Esophagus muscularis mucosa (tissue), 4 donors: ENCODE measurements around the gene TGM3. TPM values are rescaled to one million over a fixed set of nuclear protein-coding genes. Genes with fewer than 3 reads are reported as not detected.

Experiments used
- DNase-seq: peaks from one replicate; pipeline ENCODE4 v3.0.0-alpha.2; 2017; ENCODE audit errors: extremely low spot score
- H3K27ac ChIP-seq, 4 donors: fragments of 200-600 bp; sonication (generic); replicated peaks in 1 of 4; 1 replicate in 3 of 4; 2 replicates in 1 of 4; pipeline ENCODE4 v1.5.1; 2016 to 2019; ENCODE audit warnings: mild to moderate bottlenecking in 1 of 4
- H3K27me3 ChIP-seq, 4 donors: fragments of 200-600 bp; sonication (generic); one replicate each; pipeline versions ENCODE4 v1.5.1 to v1.6.0; 2016 to 2019
- H3K36me3 ChIP-seq, 4 donors: fragments of 200-600 bp; sonication (generic); one replicate each; pipeline ENCODE4 v1.5.1; 2016 to 2019
- H3K4me1 ChIP-seq, 4 donors: fragments of 200-600 bp; sonication (generic); one replicate each; pipeline ENCODE4 v1.5.1; 2016 to 2019
- H3K4me3 ChIP-seq, 4 donors: fragments of 200-600 bp; sonication (generic); 1 replicate in 2 of 4; 2 replicates in 2 of 4; pipeline ENCODE4 v1.5.1; 2016 to 2019; ENCODE audit warnings: mild to moderate bottlenecking in 4 of 4, moderate library complexity in 1 of 4
- H3K9me3 ChIP-seq, 4 donors: fragments of 200-600 bp; sonication (generic); 1 replicate in 3 of 4; 2 replicates in 1 of 4; pipeline ENCODE4 v1.5.1; 2016 to 2019
- CTCF ChIP-seq, 3 experiments: fragments of 200-600 bp in 2 of 3; fragments of 450-650 bp in 1 of 3; sonication (generic) in 2 of 3; IDR thresholded peaks; one replicate each; pipeline ENCODE4 v1.5.1; 2017 to 2019; ENCODE audit warnings: antibody characterized with exemption in 3 of 3, mild to moderate bottlenecking in 2 of 3, moderate library complexity in 1 of 3
- EP300 ChIP-seq: sonication (generic); formaldehyde crosslinking; IDR thresholded peaks from one replicate; pipeline ENCODE4 v1.6.1; 2017; ENCODE audit warnings: antibody characterized with exemption
- POLR2A ChIP-seq: fragments of 450-650 bp; IDR thresholded peaks from one replicate; pipeline ENCODE4 v1.6.1; 2017; ENCODE audit warnings: antibody characterized with exemption, moderate library complexity, mild to moderate bottlenecking, low read depth
- POLR2AphosphoS5 ChIP-seq, 2 donors: sonication (generic); formaldehyde crosslinking; IDR thresholded peaks; one replicate each; pipeline ENCODE4 v1.6.1; 2017; ENCODE audit warnings: antibody characterized with exemption in 2 of 2
- WGBS: methylation state at CpG from one replicate; pipeline ENCODE4 v1.1.5; 2018; 5-methylcytosine and 5-hydroxymethylcytosine counted together
- intact Hi-C: fragments of 100-400 bp; cut with DNase I; formaldehyde crosslinking; loops from one replicate; pipeline ENCODE4 v1.15.1; 2023
- total RNA-seq, 4 donors: library from RNA; depleted of rRNA; stranded (reverse); fragments of >200 nt; gene quantifications; one replicate each; pipeline versions ENCODE4 v1.1.0 to v1.2.1, GENCODE V29; 2016

The TGM3 gene
- total RNA-seq, 4 donors from 2014 or later: 0.83 TPM; not detected in 3

- no peak for TF ChIP-seq POLR2AphosphoS5 (IDR thresholded peaks at IDR 0.05)
- TF ChIP-seq EP300: no peak
- no peak for TF ChIP-seq CTCF (IDR thresholded peaks at IDR 0.05)
- TF ChIP-seq POLR2A: no peak
- no peak for DNase-seq
- intact Hi-C loops: no loop called here
- Histone ChIP-seq H3K27me3 (no peaks in the 10 kb centered on the region), H3K36me3 (no peaks in the 10 kb centered on the region), H3K9me3 (no peaks in the 10 kb centered on the region), H3K27ac (no peak overlapping the region), H3K4me3 (no peak overlapping the region), H3K4me1 (no peaks in the 10 kb centered on the region)
- 88% methylated on average over 8 of the region's 8 CpGs for WGBS
Observed at GRCh38 chr20:2312876-2313275, 17.1 kb downstream of the TGM3 start.

- DNase-seq: no peak
- no peaks in the 10 kb centered on the region for H3K36me3 ChIP-seq
- H3K27me3 ChIP-seq: no peaks in the 10 kb centered on the region
- no peaks in the 10 kb centered on the region for H3K9me3 ChIP-seq
- H3K27ac ChIP-seq: no peak overlapping the region
- no peak for TF ChIP-seq POLR2A
- 74% methylated on average over 3 of the region's 3 CpGs for WGBS
- intact Hi-C loops: no loop called here
- no peak overlapping the region for H3K4me3 ChIP-seq
- H3K4me1 ChIP-seq: no peaks in the 10 kb centered on the region
Observed at GRCh38 chr20:2313316-2313715, 17.5 kb downstream of the TGM3 start.

- no peak for TF ChIP-seq CTCF (IDR thresholded peaks at IDR 0.05)
- TF ChIP-seq POLR2AphosphoS5 (IDR thresholded peaks at IDR 0.05): peak in 1 of 2 donors; percentile 7
- H3K4me1 ChIP-seq: no peaks in the 10 kb centered on the region
- no peak for DNase-seq
Observed at GRCh38 chr20:2314759-2315439, 19.1 kb downstream of the TGM3 start.

GRCh38 chr20:2315440-2315778, 19.6 kb downstream of the TGM3 start:
- Histone ChIP-seq H3K9me3 (peaks cover 0 to 9% (median 0%) of the 10 kb centered on the region in 4 donors), H3K27ac (no peak overlapping the region), H3K27me3 (no peaks in the 10 kb centered on the region), H3K4me3 (no peak overlapping the region), H3K36me3 (no peaks in the 10 kb centered on the region), H3K4me1 (no peaks in the 10 kb centered on the region)
- WGBS: 90% methylated on average over 1 of the region's 1 CpG
- TF ChIP-seq EP300: no peak
- TF ChIP-seq CTCF (IDR thresholded peaks at IDR 0.05): no peak
- TF ChIP-seq POLR2AphosphoS5 (IDR thresholded peaks at IDR 0.05): no peak
- no peak for TF ChIP-seq POLR2A
- intact Hi-C loops: no loop called here
- no peak for DNase-seq

More at GRCh38 chr20:2314759-2315439, 19.1 kb downstream of the TGM3 start:
- WGBS: 54% methylated on average over 5 of the region's 8 CpGs
- H3K27me3 ChIP-seq: no peaks in the 10 kb centered on the region
- intact Hi-C loops: no loop called here
- H3K4me3 ChIP-seq: no peak overlapping the region
- H3K27ac ChIP-seq: no peak overlapping the region
- H3K36me3 ChIP-seq: no peaks in the 10 kb centered on the region
- H3K9me3 ChIP-seq: peaks cover 0 to 9% (median 0%) of the 10 kb centered on the region in 4 donors

- no peak for TF ChIP-seq POLR2AphosphoS5 (IDR thresholded peaks at IDR 0.05)
- no peak for TF ChIP-seq EP300
- TF ChIP-seq POLR2A: no peak
- no peak for TF ChIP-seq CTCF (IDR thresholded peaks at IDR 0.05)
- DNase-seq: no peak
- Histone ChIP-seq H3K4me1 (no peaks in the 10 kb centered on the region), H3K27ac (no peak overlapping the region), H3K27me3 (no peaks in the 10 kb centered on the region), H3K36me3 (no peaks in the 10 kb centered on the region), H3K4me3 (no peak overlapping the region), H3K9me3 (peaks cover 0 to 9% (median 0%) of the 10 kb centered on the region in 4 donors)
- 91% methylated on average over 14 of the region's 14 CpGs for WGBS
- intact Hi-C loops: no loop called here
Observed at GRCh38 chr20:2316847-2317495, 21.2 kb downstream of the TGM3 start.
